HG03066 (cell line): ENCODE results near the gene ENGASE.

Experiments
- ATAC-seq: cut with Tn5 transposase; IDR thresholded peaks from one replicate; pipeline ENCODE4 v1.9.1; 2021; ENCODE audit warnings: low read depth; ENCODE audit not compliant: unreplicated experiment

ENGASE gene

GRCh38 chr17:79039171-79039570 is 35.5 kb upstream of the ENGASE start:
- ATAC-seq: no peak

GRCh38 chr17:79039886-79040285 is 34.7 kb upstream of the ENGASE start:
- ATAC-seq: no peak

GRCh38 chr17:79041041-79041570 is 33.5 kb upstream of the ENGASE start:
- no peak for ATAC-seq

- no peak for ATAC-seq
These were observed 32.8 kb upstream of the ENGASE start for GRCh38 chr17:79041723-79042420.

GRCh38 chr17:79042421-79043190 is 32.0 kb upstream of the ENGASE start:
- no peak for ATAC-seq

- no peak for ATAC-seq
These were observed 31.3 kb upstream of the ENGASE start for GRCh38 chr17:79043191-79043930.

- no peak for ATAC-seq
These were observed 30.7 kb upstream of the ENGASE start for GRCh38 chr17:79043931-79044320.

GRCh38 chr17:79044462-79044861 is 30.2 kb upstream of the ENGASE start:
- no peak for ATAC-seq

GRCh38 chr17:79045001-79045729 is 29.5 kb upstream of the ENGASE start:
- no peak for ATAC-seq

- no peak for ATAC-seq
These were observed 28.8 kb upstream of the ENGASE start for GRCh38 chr17:79045842-79046196.

- ATAC-seq: no peak
These were observed 28.3 kb upstream of the ENGASE start for GRCh38 chr17:79046197-79046915.

GRCh38 chr17:79046916-79047280 is 27.7 kb upstream of the ENGASE start:
- ATAC-seq: no peak

GRCh38 chr17:79047291-79047920 is 27.2 kb upstream of the ENGASE start:
- no peak for ATAC-seq

GRCh38 chr17:79047923-79048825 is 26.4 kb upstream of the ENGASE start:
- no peak for ATAC-seq

- ATAC-seq: no peak
These were observed 25.5 kb upstream of the ENGASE start for GRCh38 chr17:79048826-79049755.

GRCh38 chr17:79049821-79050220 is 24.8 kb upstream of the ENGASE start:
- no peak for ATAC-seq

- ATAC-seq: no peak
These were observed 24.1 kb upstream of the ENGASE start for GRCh38 chr17:79050551-79050950.

- no peak for ATAC-seq
These were observed 23.3 kb upstream of the ENGASE start for GRCh38 chr17:79051306-79051705.
